Measurements from ENCODE around the gene ZNF576. TPM values are rescaled to one million over a fixed set of nuclear protein-coding genes. Genes with fewer than 3 reads are reported as not detected.

The ZNF576 gene
- polyA plus RNA-seq, 1 donor from 2014 or later, result 11.9 TPM

DNA sequence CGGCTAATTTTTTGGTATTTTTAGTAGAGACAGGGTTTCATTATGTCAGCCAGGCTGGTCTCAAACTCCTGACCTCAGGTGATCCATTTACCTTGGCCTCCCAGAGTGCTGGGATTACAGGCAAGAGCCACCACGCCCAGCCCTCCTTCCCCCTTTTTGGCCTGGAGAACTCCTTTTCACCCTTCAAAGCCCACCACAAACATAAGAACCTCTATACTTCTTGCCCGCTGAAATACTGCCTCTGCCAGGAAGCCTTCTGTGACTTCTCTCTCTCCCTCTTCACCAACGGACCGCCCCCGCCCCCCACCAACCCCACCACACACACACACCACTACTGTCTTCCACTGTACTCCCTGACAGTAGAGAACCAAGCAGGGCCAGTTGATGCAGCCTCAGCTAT is 20.6 kb downstream of the ZNF576 start:
- Histone ChIP-seq H3K79me2 (replicated peaks; ENCODE audit: insufficient read depth, low read length) (peaks cover 67% of the 10 kb centered on the region), H3K36me3 (ENCODE audit: insufficient read depth, low read length) (peaks cover 5% of the 10 kb centered on the region)
- TF ChIP-seq EP300 (conservative IDR thresholded peaks at IDR 0.05; ENCODE audit: poor library complexity, severe bottlenecking) (no peak), SMC3 (conservative IDR thresholded peaks at IDR 0.05; ENCODE audit: poor library complexity) (no peak), RAD21 (conservative IDR thresholded peaks at IDR 0.05) (no peak)
- TF ChIP-seq, protein P1, sequence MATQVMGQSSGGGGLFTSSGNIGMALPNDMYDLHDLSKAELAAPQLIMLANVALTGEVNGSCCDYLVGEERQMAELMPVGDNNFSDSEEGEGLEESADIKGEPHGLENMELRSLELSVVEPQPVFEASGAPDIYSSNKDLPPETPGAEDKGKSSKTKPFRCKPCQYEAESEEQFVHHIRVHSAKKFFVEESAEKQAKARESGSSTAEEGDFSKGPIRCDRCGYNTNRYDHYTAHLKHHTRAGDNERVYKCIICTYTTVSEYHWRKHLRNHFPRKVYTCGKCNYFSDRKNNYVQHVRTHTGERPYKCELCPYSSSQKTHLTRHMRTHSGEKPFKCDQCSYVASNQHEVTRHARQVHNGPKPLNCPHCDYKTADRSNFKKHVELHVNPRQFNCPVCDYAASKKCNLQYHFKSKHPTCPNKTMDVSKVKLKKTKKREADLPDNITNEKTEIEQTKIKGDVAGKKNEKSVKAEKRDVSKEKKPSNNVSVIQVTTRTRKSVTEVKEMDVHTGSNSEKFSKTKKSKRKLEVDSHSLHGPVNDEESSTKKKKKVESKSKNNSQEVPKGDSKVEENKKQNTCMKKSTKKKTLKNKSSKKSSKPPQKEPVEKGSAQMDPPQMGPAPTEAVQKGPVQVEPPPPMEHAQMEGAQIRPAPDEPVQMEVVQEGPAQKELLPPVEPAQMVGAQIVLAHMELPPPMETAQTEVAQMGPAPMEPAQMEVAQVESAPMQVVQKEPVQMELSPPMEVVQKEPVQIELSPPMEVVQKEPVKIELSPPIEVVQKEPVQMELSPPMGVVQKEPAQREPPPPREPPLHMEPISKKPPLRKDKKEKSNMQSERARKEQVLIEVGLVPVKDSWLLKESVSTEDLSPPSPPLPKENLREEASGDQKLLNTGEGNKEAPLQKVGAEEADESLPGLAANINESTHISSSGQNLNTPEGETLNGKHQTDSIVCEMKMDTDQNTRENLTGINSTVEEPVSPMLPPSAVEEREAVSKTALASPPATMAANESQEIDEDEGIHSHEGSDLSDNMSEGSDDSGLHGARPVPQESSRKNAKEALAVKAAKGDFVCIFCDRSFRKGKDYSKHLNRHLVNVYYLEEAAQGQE (IDR thresholded peaks at IDR 0.05; ENCODE audit: borderline replicate concordance), result no peak

DNA sequence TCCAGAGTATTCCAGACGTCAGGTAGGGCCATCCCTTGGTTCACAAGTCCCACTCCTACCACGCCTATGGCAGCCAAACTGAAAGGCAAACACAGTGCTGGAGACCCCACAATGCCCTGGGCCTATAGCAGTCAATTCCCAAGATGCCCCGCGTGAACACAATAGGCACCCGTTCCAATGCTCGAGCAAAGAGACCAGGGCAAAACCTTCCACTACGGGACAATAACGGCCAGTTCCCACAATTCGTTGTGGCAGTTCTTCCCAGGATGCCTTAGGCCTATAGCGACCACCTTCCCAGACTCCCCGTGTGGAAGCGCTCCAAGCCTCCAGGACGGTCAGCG is 22.5 kb downstream of the ZNF576 start:
- peaks cover 9% of the 10 kb centered on the region for H3F3A ChIP-seq (ENCODE audit: insufficient read depth, low read length, poor library complexity, severe bottlenecking)
- H3K9ac ChIP-seq (ENCODE audit: low read length), result peak overlapping the region; percentile 97
- H4K20me1 ChIP-seq (ENCODE audit: insufficient read depth), result no peaks in the 10 kb centered on the region
- no peaks in the 10 kb centered on the region for H3K9me3 ChIP-seq (ENCODE audit: low read length)
- H3K27me3 ChIP-seq (ENCODE audit: insufficient read depth, low read depth, low read length), result no peaks in the 10 kb centered on the region
- peak overlapping the region; percentile 99 for H3K27ac ChIP-seq (ENCODE audit: low read length)
- peak overlapping the region; percentile 92 for H3K4me2 ChIP-seq (ENCODE audit: low read length)
- peak overlapping the region; percentile 77 for H2AFZ ChIP-seq (ENCODE audit: low read depth, low read length)
- H3K9me2 ChIP-seq (ENCODE audit: insufficient read depth, low read length), result no peaks in the 10 kb centered on the region
- H3K4me3 ChIP-seq (ENCODE audit: low read length), result peak overlapping the region; percentile 85
- TF ChIP-seq, protein P1 (IDR thresholded peaks at IDR 0.05; ENCODE audit: borderline replicate concordance), result peak; percentile 94
- TF ChIP-seq TAF1 (IDR thresholded peaks at IDR 0.05; ENCODE audit: low read depth), result no peak
- TF ChIP-seq EZH2 (IDR thresholded peaks at IDR 0.05; ENCODE audit: borderline replicate concordance, insufficient read depth, low read length, poor library complexity, severe bottlenecking), result no peak
- H3K79me2 ChIP-seq (replicated peaks; ENCODE audit: insufficient read depth, low read length), result peaks cover 49% of the 10 kb centered on the region
- peaks cover 5% of the 10 kb centered on the region for H3K36me3 ChIP-seq (ENCODE audit: insufficient read depth, low read length)

More for the DNA sequence above, 20.6 kb downstream of the ZNF576 start:
- H3K27ac ChIP-seq (ENCODE audit: low read length), result no peak overlapping the region
- peak overlapping the region; percentile 38 for H3K4me3 ChIP-seq (ENCODE audit: low read length)
- H3K27me3 ChIP-seq (ENCODE audit: insufficient read depth, low read depth, low read length), result no peaks in the 10 kb centered on the region
- no peaks in the 10 kb centered on the region for H3K9me2 ChIP-seq (ENCODE audit: insufficient read depth, low read length)
- no peak overlapping the region for H2AFZ ChIP-seq (ENCODE audit: low read depth, low read length)
- peaks cover 3% of the 10 kb centered on the region for H4K20me1 ChIP-seq (ENCODE audit: insufficient read depth)
- H3K9ac ChIP-seq (ENCODE audit: low read length), result no peak overlapping the region
- no peaks in the 10 kb centered on the region for H3K9me3 ChIP-seq (ENCODE audit: low read length)
- H3K4me2 ChIP-seq (ENCODE audit: low read length), result no peak overlapping the region
- peaks cover 9% of the 10 kb centered on the region for H3F3A ChIP-seq (ENCODE audit: insufficient read depth, low read length, poor library complexity, severe bottlenecking)
